Ishikawa (cell line): Measurements from ENCODE around the gene CAPG.

Experiments
- CREB1 ChIP-seq: IDR thresholded peaks from 2 replicates; pipeline ENCODE4 v1.6.1; 2012; ENCODE audit warnings: low read depth
- FOXM1 ChIP-seq: IDR thresholded peaks from 2 replicates; pipeline ENCODE4 v1.6.1; 2012; ENCODE audit warnings: low read depth, borderline replicate concordance
- MAX ChIP-seq: IDR thresholded peaks from 2 replicates; pipeline ENCODE4 v1.6.1; 2012
- REST ChIP-seq: IDR thresholded peaks from 2 replicates; pipeline ENCODE4 v1.6.1; 2012; ENCODE audit warnings: low read depth, mild to moderate bottlenecking
- YY1 ChIP-seq: IDR thresholded peaks from 2 replicates; pipeline ENCODE4 v1.6.1; 2012; ENCODE audit warnings: low read depth

- no peak for TF ChIP-seq YY1
- TF ChIP-seq FOXM1: no peak
- TF ChIP-seq MAX: no peak
- TF ChIP-seq REST: no peak
- no peak for TF ChIP-seq CREB1
Observed at GRCh38 chr2:85414761-85415553, 4.8 kb upstream of the CAPG start.
